Measurements from ENCODE around the gene SLC16A13. TPM values are rescaled to one million over a fixed set of nuclear protein-coding genes. Genes with fewer than 3 reads are reported as not detected.

SLC16A13 gene
- total and polyA plus RNA-seq, 10 of the 15 experiments (the other 5 are each of a cell fraction or from before 2014, with no cell fraction given): 0.34 to 12.1 (median 3.3) TPM

DNA sequence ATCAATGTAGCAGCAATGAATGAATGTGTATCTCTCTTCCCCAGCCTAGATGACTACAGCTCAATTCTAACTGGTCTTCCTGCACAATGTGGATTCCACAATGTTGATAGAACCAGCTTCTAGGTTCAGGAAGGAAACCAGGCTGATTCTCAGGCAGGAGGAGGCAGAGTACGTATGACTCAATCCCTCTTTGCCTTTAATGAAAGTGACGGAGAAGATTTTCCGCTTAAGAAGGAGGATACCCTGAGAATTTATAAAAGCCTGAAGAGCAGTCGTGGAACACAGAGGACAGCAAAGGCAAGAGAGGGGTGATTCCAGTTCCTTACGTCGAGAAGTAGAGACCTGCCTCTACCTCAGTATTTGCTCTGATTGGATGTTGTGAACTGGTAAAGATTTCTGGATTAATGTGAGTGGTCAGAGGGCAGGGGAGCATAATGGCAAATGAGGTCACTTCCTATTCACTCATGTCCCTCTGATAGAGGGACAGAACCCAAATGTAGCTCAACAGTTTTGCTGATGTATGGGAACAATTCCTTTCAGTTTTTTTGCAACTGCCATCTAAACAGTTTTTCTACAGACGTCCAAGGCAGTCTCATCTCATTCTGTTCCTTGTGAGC is 23.1 kb downstream of the SLC16A13 start:
- SMC1A ChIA-PET (ENCODE audit: uncharacterized antibody, unreplicated experiment): no interaction called here

DNA sequence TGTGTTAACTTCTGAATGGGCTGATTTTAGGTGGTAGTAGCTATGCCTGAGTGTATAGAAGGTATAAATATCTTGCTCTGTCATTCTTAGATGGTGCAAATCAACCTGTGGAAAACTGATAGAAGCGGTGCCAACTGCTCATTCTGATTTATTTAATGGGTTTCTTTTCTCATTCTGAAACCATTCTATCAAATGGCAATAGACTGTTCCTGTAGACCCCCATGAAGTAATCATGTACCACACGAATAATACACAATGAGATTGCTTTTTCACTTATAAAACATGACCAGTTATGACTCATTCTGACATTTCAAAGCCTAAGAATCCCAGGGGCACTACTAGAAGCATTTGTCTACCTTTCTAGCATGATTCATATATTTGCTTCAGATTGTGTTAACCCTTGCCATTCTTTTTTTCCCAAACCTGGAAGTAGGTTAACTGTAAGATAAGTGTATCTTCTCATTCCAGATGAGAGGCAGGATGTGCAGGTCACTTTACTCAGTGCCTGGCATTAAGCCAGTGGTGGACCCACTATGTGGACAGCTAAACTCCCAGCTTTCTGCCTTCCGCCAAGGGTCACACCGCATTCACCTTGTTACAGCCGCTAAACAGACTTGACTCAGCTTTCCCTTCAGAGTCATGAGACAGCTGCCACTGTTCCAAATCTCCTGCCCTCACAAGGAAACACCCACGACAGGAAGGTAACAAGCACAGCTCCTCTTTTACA is 24.5 kb downstream of the SLC16A13 start:
- Histone ChIP-seq H3K9me3 (replicated peaks; ENCODE audit: control insufficient read depth, insufficient read depth, low read length) (no peaks in the 10 kb centered on the region), H3K79me2 (ENCODE audit: control insufficient read depth, insufficient read depth, low read length) (no peaks in the 10 kb centered on the region), H4K20me1 (ENCODE audit: control insufficient read depth, insufficient read depth) (no peaks in the 10 kb centered on the region), H3K4me1 (ENCODE audit: control insufficient read depth, insufficient read depth, low read length) (no peaks in the 10 kb centered on the region), H3K27ac (ENCODE audit: control insufficient read depth, insufficient read depth) (no peak overlapping the region), H3K9ac (ENCODE audit: control insufficient read depth, insufficient read depth, low read length) (no peak overlapping the region), H3K27me3 (replicated peaks in 1 of 2; ENCODE audit: control insufficient read depth in 2 of 2, insufficient read depth in 2 of 2, low read length in 1 of 2) (no peaks in the 10 kb centered on the region), H2AFZ (ENCODE audit: control insufficient read depth, low read depth, low read length) (no peak overlapping the region), H3K4me3 (no peak overlapping the region), H3K36me3 (ENCODE audit: control insufficient read depth in 2 of 2, insufficient read depth in 2 of 2, low read length in 1 of 2) (no peaks in the 10 kb centered on the region), H3K4me2 (ENCODE audit: control insufficient read depth, insufficient read depth) (no peak overlapping the region)
- ChIA-PET RAD21 (ENCODE audit: unreplicated experiment) (interaction anchor here (0.6 kb wide), 1 partner anchor 73 kb away, joined by 4 read pairs; no protein-coding TSS in a partner anchor), POLR2A (no interaction called here), CTCF (interaction anchor here (3.0 to 21.9 kb wide), 2 partner anchors 15 to 77 kb away, joined by 9 to 590 read pairs; no protein-coding TSS in a partner anchor), SMC1A (ENCODE audit: uncharacterized antibody, unreplicated experiment) (interaction anchor here (0.7 kb wide), 1 partner anchor 72 kb away, joined by 3 read pairs; no protein-coding TSS in a partner anchor)
- FAIRE-seq: no peak
- WGBS (ENCODE audit: insufficient coverage, insufficient replicate concordance, low lambda C conversion rate, missing lambda C conversion rate): 39% methylated on average over 6 of the region's 6 CpGs
- intact Hi-C loops (cut with micrococcal nuclease; ENCODE audit: unreplicated experiment) (no loop called here), in situ Hi-C loops (cut with MboI) (no loop called here)
- DNase-seq (ENCODE audit: low read depth, low spot score): no peak
- ATAC-seq: peak; percentile 81
- BruUV-seq (replicated peaks): no TSS peak
- TF ChIP-seq IRF3 (IDR thresholded peaks at IDR 0.05) (no peak), TBL1XR1 (IDR thresholded peaks at IDR 0.05; ENCODE audit: low read depth, low read length) (no peak), NFIC (IDR thresholded peaks at IDR 0.05; ENCODE audit: low read depth, low read length) (peak; percentile 17; the same call in 1 of the 2 replicates), IRF5 (IDR thresholded peaks at IDR 0.05; ENCODE audit: borderline replicate concordance) (no peak), CHD4 (IDR thresholded peaks at IDR 0.05) (no peak), NKRF (conservative IDR thresholded peaks at IDR 0.05) (no peak), MAX (IDR thresholded peaks at IDR 0.05; ENCODE audit: low read depth, low read length) (no peak), HDAC2 (IDR thresholded peaks at IDR 0.05) (no peak)

More for the DNA sequence above, 23.1 kb downstream of the SLC16A13 start:
- ATAC-seq (no peak), FAIRE-seq (no peak), DNase-seq (ENCODE audit: low read depth, low spot score) (no peak)
- Histone ChIP-seq H2AFZ (ENCODE audit: control insufficient read depth, low read depth, low read length) (no peak overlapping the region), H3K9ac (ENCODE audit: control insufficient read depth, insufficient read depth, low read length) (no peak overlapping the region), H3K4me1 (ENCODE audit: control insufficient read depth, insufficient read depth, low read length) (no peaks in the 10 kb centered on the region), H3K36me3 (ENCODE audit: control insufficient read depth in 2 of 2, insufficient read depth in 2 of 2, low read length in 1 of 2) (no peaks in the 10 kb centered on the region), H3K27ac (ENCODE audit: control insufficient read depth, insufficient read depth) (no peak overlapping the region), H3K79me2 (ENCODE audit: control insufficient read depth, insufficient read depth, low read length) (no peaks in the 10 kb centered on the region), H3K4me2 (ENCODE audit: control insufficient read depth, insufficient read depth) (no peak overlapping the region), H3K9me3 (replicated peaks; ENCODE audit: control insufficient read depth, insufficient read depth, low read length) (no peaks in the 10 kb centered on the region), H3K27me3 (replicated peaks in 1 of 2; ENCODE audit: control insufficient read depth in 2 of 2, insufficient read depth in 2 of 2, low read length in 1 of 2) (no peaks in the 10 kb centered on the region), H3K4me3 (no peak overlapping the region), H4K20me1 (ENCODE audit: control insufficient read depth, insufficient read depth) (no peaks in the 10 kb centered on the region)
- 59% methylated on average over 7 of the region's 7 CpGs for WGBS (ENCODE audit: insufficient coverage, insufficient replicate concordance, low lambda C conversion rate, missing lambda C conversion rate)
- TF ChIP-seq KAT2A (conservative IDR thresholded peaks at IDR 0.05; ENCODE audit: control insufficient read depth, low read depth, low read length) (no peak), TARDBP (IDR thresholded peaks at IDR 0.05; ENCODE audit: borderline replicate concordance) (no peak), KLF5 (IDR thresholded peaks at IDR 0.05; ENCODE audit: partially characterized antibody) (no peak), NR2C1 (IDR thresholded peaks at IDR 0.05) (no peak), KDM1A (IDR thresholded peaks at IDR 0.05; ENCODE audit: borderline replicate concordance) (no peak), HDAC2 (IDR thresholded peaks at IDR 0.05) (no peak), SMARCA5 (IDR thresholded peaks at IDR 0.05) (no peak), JUND (IDR thresholded peaks at IDR 0.05; ENCODE audit: low read depth, low read length) (no peak)
- BruUV-seq (replicated peaks): no TSS peak
- in situ Hi-C loops (cut with MboI): no loop called here
- ChIA-PET POLR2A (no interaction called here), RAD21 (ENCODE audit: unreplicated experiment) (interaction anchor here (1.1 kb wide), 2 partner anchors 74 to 88 kb away, joined by 3 read pairs; no protein-coding TSS in a partner anchor), CTCF (interaction anchor here (1.3 to 21.9 kb wide), 3 partner anchors 13 to 148 kb away, joined by 7 to 590 read pairs (median 9); no protein-coding TSS in a partner anchor)
- intact Hi-C loops (cut with micrococcal nuclease; ENCODE audit: unreplicated experiment): no loop called here

All from GM12878 (cell line).